Fibroblast of lung (primary cell): ENCODE data around the gene MUC4.

Source experiments
- EZH2 ChIP-seq: IDR thresholded peaks from 2 replicates; pipeline ENCODE4 v1.5.1; 2012; ENCODE audit warnings: low read length, control low read depth, mild to moderate bottlenecking; ENCODE audit errors: missing control alignments
- TF ChIP-seq, protein P1 (sequence below), 2 donors: IDR thresholded peaks in 1 of 2; conservative IDR thresholded peaks in 1 of 2; 1 replicate in 1 of 2; 2 replicates in 1 of 2; pipeline ENCODE4 v1.5.1; 2011 to 2012; ENCODE audit warnings: low read length in 2 of 2, control low read depth in 1 of 2, inconsistent platforms in 1 of 2, low read depth in 1 of 2, mild to moderate bottlenecking in 1 of 2

DNA sequence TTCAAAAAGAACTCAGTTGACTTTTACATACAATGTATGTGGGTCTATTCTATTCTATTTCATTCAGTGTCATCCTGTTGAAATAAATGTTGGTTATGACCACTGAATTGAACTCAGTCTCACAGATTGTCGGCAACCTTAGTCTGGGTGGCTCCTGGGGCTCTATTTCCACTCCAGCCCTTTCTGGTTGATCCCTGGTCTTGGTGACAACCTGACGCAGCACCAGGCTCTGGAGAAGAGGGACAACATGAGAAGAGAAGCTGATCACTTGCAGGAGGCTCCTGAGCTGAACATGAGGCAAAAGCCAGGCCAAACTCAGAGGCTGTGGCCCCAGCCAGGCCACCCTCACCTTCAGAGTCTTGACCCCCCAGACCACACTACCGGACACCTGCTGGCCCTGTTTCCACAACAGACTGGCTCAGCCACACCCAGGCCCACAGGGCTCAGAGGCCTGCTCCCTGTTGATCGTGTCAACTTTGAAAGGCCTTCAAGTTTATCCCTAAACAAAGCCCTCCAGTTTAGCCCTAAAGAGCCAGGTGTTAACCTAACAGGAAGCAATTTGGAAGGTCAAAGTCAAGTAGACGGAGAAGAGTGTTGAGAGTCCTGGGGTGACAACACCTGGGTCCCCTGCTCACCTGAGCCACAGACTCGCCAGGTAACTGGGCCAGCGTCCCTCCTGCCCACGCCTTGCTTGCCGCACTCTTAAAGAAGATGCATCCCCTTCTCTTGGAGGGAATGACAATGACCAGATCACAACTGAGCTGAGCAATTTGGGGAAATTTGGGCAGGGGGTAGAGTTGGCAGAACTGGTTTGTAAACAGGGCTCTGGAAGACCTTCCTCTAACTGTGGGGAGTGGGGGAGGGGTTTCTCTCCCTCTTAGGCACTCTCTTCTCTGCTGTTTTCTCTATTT is 106.4 kb downstream of the MUC4 start:
- TF ChIP-seq, protein P1, sequence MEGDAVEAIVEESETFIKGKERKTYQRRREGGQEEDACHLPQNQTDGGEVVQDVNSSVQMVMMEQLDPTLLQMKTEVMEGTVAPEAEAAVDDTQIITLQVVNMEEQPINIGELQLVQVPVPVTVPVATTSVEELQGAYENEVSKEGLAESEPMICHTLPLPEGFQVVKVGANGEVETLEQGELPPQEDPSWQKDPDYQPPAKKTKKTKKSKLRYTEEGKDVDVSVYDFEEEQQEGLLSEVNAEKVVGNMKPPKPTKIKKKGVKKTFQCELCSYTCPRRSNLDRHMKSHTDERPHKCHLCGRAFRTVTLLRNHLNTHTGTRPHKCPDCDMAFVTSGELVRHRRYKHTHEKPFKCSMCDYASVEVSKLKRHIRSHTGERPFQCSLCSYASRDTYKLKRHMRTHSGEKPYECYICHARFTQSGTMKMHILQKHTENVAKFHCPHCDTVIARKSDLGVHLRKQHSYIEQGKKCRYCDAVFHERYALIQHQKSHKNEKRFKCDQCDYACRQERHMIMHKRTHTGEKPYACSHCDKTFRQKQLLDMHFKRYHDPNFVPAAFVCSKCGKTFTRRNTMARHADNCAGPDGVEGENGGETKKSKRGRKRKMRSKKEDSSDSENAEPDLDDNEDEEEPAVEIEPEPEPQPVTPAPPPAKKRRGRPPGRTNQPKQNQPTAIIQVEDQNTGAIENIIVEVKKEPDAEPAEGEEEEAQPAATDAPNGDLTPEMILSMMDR (conservative IDR thresholded peaks at IDR 0.05 in 1 of 2, IDR thresholded peaks at IDR 0.05 in 1 of 2; ENCODE audit: low read depth in 1 of 2, low read length in 2 of 2): no peak
- no peak for TF ChIP-seq EZH2
